ENCODE measurements around the gene LRP4.

The LRP4 gene

GRCh38 chr11:46913484-46913883 lies 4.9 kb downstream of the LRP4 start:
- POLR2A ChIA-PET: interaction anchor here (1.5 kb wide), 1 partner anchor 301 kb away, joined by 4 read pairs; the partner anchor contains the start of gene DDB2
- H3K27ac ChIP-seq (ENCODE audit: extremely low read depth, low read depth, low read length): no peak overlapping the region

GRCh38 chr11:46912526-46913150 lies 5.7 kb downstream of the LRP4 start:
- Histone ChIP-seq H3K4me3 (ENCODE audit: low read depth, low read length) (peak overlapping the region; percentile 32), H3K9me3 (ENCODE audit: control insufficient read depth, insufficient read depth, low read depth, low read length) (no peaks in the 10 kb centered on the region), H3K27ac (ENCODE audit: extremely low read depth, low read depth, low read length) (no peak overlapping the region), H3K36me3 (ENCODE audit: control insufficient read depth in 2 of 2, insufficient read depth in 1 of 2, low read length in 2 of 2) (no peaks in the 10 kb centered on the region), H3K4me1 (ENCODE audit: control insufficient read depth, insufficient read depth, low read length) (peaks cover 4% of the 10 kb centered on the region)
- CTCF ChIA-PET: interaction anchor here (0.6 to 4.2 kb wide), 7 partner anchors 16 to 345 kb away, joined by 3 to 31 read pairs (median 4); partner anchors contain the start of gene NR1H3
- POLR2A ChIA-PET: interaction anchor here (1.5 kb wide), 1 partner anchor 302 kb away, joined by 4 read pairs; the partner anchor contains the start of gene DDB2
- 0 out of 2 replicates have a peak, but pooled peaks have one; percentile 20 for TF ChIP-seq PATZ1 (tag by site-specific recombination; IDR thresholded peaks at IDR 0.05)
- TF ChIP-seq PRDM10 (tag by site-specific recombination; IDR thresholded peaks at IDR 0.05): peak; percentile 87
- TF ChIP-seq TSHZ1 (tag by site-specific recombination; IDR thresholded peaks at IDR 0.05; ENCODE audit: borderline replicate concordance): no peak

More at GRCh38 chr11:46913484-46913883, 4.9 kb downstream of the LRP4 start:
- CTCF ChIA-PET: interaction anchor here (0.6 to 4.2 kb wide), 3 partner anchors 17 to 240 kb away, joined by 4 to 31 read pairs (median 7); no protein-coding TSS in a partner anchor
- no peaks in the 10 kb centered on the region for H3K36me3 ChIP-seq (ENCODE audit: control insufficient read depth in 2 of 2, insufficient read depth in 1 of 2, low read length in 2 of 2)
- H3K4me3 ChIP-seq (ENCODE audit: low read depth, low read length): no peak overlapping the region
- TF ChIP-seq ZNF169 (tag by site-specific recombination; IDR thresholded peaks at IDR 0.05) (no peak), MEIS1 (CRISPR knock-in tag; IDR thresholded peaks at IDR 0.05; ENCODE audit: borderline replicate concordance) (no peak), ZIC2 (tag by site-specific recombination; IDR thresholded peaks at IDR 0.05) (no peak), ZNF148 (tag by site-specific recombination; IDR thresholded peaks at IDR 0.05; ENCODE audit: borderline replicate concordance) (no peak), PRDM10 (tag by site-specific recombination; IDR thresholded peaks at IDR 0.05) (no peak), KLF1 (tag by site-specific recombination; IDR thresholded peaks at IDR 0.05) (no peak), ZNF529 (tag by site-specific recombination; IDR thresholded peaks at IDR 0.05; ENCODE audit: insufficient replicate concordance) (no peak), ZNF416 (tag by site-specific recombination; IDR thresholded peaks at IDR 0.05) (no peak), ZNF214 (tag by site-specific recombination; IDR thresholded peaks at IDR 0.05; ENCODE audit: borderline replicate concordance) (no peak), ZNF670 (tag by site-specific recombination; IDR thresholded peaks at IDR 0.05; ENCODE audit: low read depth) (no peak), KLF16 (tag by site-specific recombination; IDR thresholded peaks at IDR 0.05) (no peak), HOXD13 (CRISPR knock-in tag; IDR thresholded peaks at IDR 0.05; ENCODE audit: borderline replicate concordance) (no peak), BCL11B (tag by site-specific recombination; IDR thresholded peaks at IDR 0.05; ENCODE audit: low read depth) (no peak), ZNF19 (tag by site-specific recombination; IDR thresholded peaks at IDR 0.05; ENCODE audit: low read depth) (no peak)
- peaks cover 4% of the 10 kb centered on the region for H3K4me1 ChIP-seq (ENCODE audit: control insufficient read depth, insufficient read depth, low read length)
- H3K9me3 ChIP-seq (ENCODE audit: control insufficient read depth, insufficient read depth, low read depth, low read length): no peaks in the 10 kb centered on the region

All from HEK293 (cell line).